ENCODE data around the gene MACROD2. TPM values are rescaled to one million over a fixed set of nuclear protein-coding genes. Genes with fewer than 3 reads are reported as not detected.

MACROD2 gene
- polyA plus RNA-seq, 4 donors = 1.00 to 4.8 (median 1.4) TPM

GRCh38 chr20:15576411-15576810 is 1581.1 kb downstream of the MACROD2 start:
- H3K9me3 ChIP-seq (ENCODE audit: control insufficient read depth in 2 of 2, insufficient read depth in 1 of 2, low read depth in 1 of 2, low read length in 1 of 2) = no peaks in the 10 kb centered on the region
- H3K36me3 ChIP-seq (ENCODE audit: control insufficient read depth in 3 of 3, insufficient read depth in 2 of 3, low read depth in 1 of 3, low read length in 3 of 3) = no peaks in the 10 kb centered on the region
- H3K4me1 ChIP-seq (ENCODE audit: control insufficient read depth in 3 of 3, insufficient read depth in 2 of 3, low read depth in 1 of 3, low read length in 2 of 3) = peaks cover 0 to 12% (median 0%) of the 10 kb centered on the region in 3 donors
- H3K27me3 ChIP-seq (ENCODE audit: control insufficient read depth in 3 of 3, insufficient read depth in 3 of 3, low read length in 3 of 3) = no peaks in the 10 kb centered on the region
- H3K27ac ChIP-seq (ENCODE audit: low read depth in 1 of 3, low read length in 2 of 3) = no peak overlapping the region
- H3K4me3 ChIP-seq (ENCODE audit: low read depth in 1 of 3, low read length in 3 of 3) = no peak overlapping the region
- FAIRE-seq = no peak
- no peak for DNase-seq

GRCh38 chr20:15578113-15578512 is 1582.8 kb downstream of the MACROD2 start:
- 22 to 55% (median 41%) methylated on average over 3 of the region's 3 CpGs for WGBS, 3 donors
- FAIRE-seq (no peak), DNase-seq (peak in 1 of 2 donors; percentile 21)
- peaks cover 0 to 2% of the 10 kb centered on the region in 2 donors for H3K9me3 ChIP-seq (ENCODE audit: control insufficient read depth in 2 of 2, insufficient read depth in 1 of 2, low read depth in 1 of 2, low read length in 1 of 2)
- H3K27me3 ChIP-seq (ENCODE audit: control insufficient read depth in 3 of 3, insufficient read depth in 3 of 3, low read length in 3 of 3) = no peaks in the 10 kb centered on the region
- H3K4me1 ChIP-seq (ENCODE audit: control insufficient read depth in 3 of 3, insufficient read depth in 2 of 3, low read depth in 1 of 3, low read length in 2 of 3) = peaks cover 0 to 12% (median 0%) of the 10 kb centered on the region in 3 donors
- H3K36me3 ChIP-seq (ENCODE audit: control insufficient read depth in 3 of 3, insufficient read depth in 2 of 3, low read depth in 1 of 3, low read length in 3 of 3) = no peaks in the 10 kb centered on the region
- no peak overlapping the region for H3K27ac ChIP-seq (ENCODE audit: low read depth in 1 of 3, low read length in 2 of 3)
- no peak overlapping the region for H3K4me3 ChIP-seq (ENCODE audit: low read depth in 1 of 3, low read length in 3 of 3)

GRCh38 chr20:15579688-15580087 is 1584.4 kb downstream of the MACROD2 start:
- peaks cover 0 to 12% (median 0%) of the 10 kb centered on the region in 3 donors for H3K4me1 ChIP-seq (ENCODE audit: control insufficient read depth in 3 of 3, insufficient read depth in 2 of 3, low read depth in 1 of 3, low read length in 2 of 3)

GRCh38 chr20:15582146-15582760 is 1586.9 kb downstream of the MACROD2 start:
- no peak overlapping the region for H3K27ac ChIP-seq (ENCODE audit: low read depth in 1 of 3, low read length in 2 of 3)
- WGBS, 3 donors = 56 to 61% (median 59%) methylated on average over 5 of the region's 5 CpGs
- FAIRE-seq (no peak), DNase-seq (no peak)
- peaks cover 0 to 12% (median 0%) of the 10 kb centered on the region in 3 donors for H3K4me1 ChIP-seq (ENCODE audit: control insufficient read depth in 3 of 3, insufficient read depth in 2 of 3, low read depth in 1 of 3, low read length in 2 of 3)
- no peak overlapping the region for H3K4me3 ChIP-seq (ENCODE audit: low read depth in 1 of 3, low read length in 3 of 3)
- H3K36me3 ChIP-seq (ENCODE audit: control insufficient read depth in 3 of 3, insufficient read depth in 2 of 3, low read depth in 1 of 3, low read length in 3 of 3) = no peaks in the 10 kb centered on the region
- H3K9me3 ChIP-seq (ENCODE audit: control insufficient read depth in 2 of 2, insufficient read depth in 1 of 2, low read depth in 1 of 2, low read length in 1 of 2) = peaks cover 0 to 5% of the 10 kb centered on the region in 2 donors
- H3K27me3 ChIP-seq (ENCODE audit: control insufficient read depth in 3 of 3, insufficient read depth in 3 of 3, low read length in 3 of 3) = no peaks in the 10 kb centered on the region

More at GRCh38 chr20:15579688-15580087, 1584.4 kb downstream of the MACROD2 start:
- WGBS, 3 donors = 50 to 76% (median 70%) methylated on average over 2 of the region's 2 CpGs
- H3K27ac ChIP-seq (ENCODE audit: low read depth in 1 of 3, low read length in 2 of 3) = no peak overlapping the region
- H3K4me3 ChIP-seq (ENCODE audit: low read depth in 1 of 3, low read length in 3 of 3) = no peak overlapping the region
- peaks cover 0 to 2% of the 10 kb centered on the region in 2 donors for H3K9me3 ChIP-seq (ENCODE audit: control insufficient read depth in 2 of 2, insufficient read depth in 1 of 2, low read depth in 1 of 2, low read length in 1 of 2)
- no peak for FAIRE-seq
- H3K36me3 ChIP-seq (ENCODE audit: control insufficient read depth in 3 of 3, insufficient read depth in 2 of 3, low read depth in 1 of 3, low read length in 3 of 3) = no peaks in the 10 kb centered on the region
- no peaks in the 10 kb centered on the region for H3K27me3 ChIP-seq (ENCODE audit: control insufficient read depth in 3 of 3, insufficient read depth in 3 of 3, low read length in 3 of 3)
- DNase-seq = no peak

GRCh38 chr20:15584507-15584906 is 1589.2 kb downstream of the MACROD2 start:
- Histone ChIP-seq H3K4me1 (ENCODE audit: control insufficient read depth in 3 of 3, insufficient read depth in 2 of 3, low read depth in 1 of 3, low read length in 2 of 3) (peaks cover 0 to 5% (median 0%) of the 10 kb centered on the region in 3 donors), H3K9me3 (ENCODE audit: control insufficient read depth in 2 of 2, insufficient read depth in 1 of 2, low read depth in 1 of 2, low read length in 1 of 2) (peaks cover 0 to 9% of the 10 kb centered on the region in 2 donors), H3K36me3 (ENCODE audit: control insufficient read depth in 3 of 3, insufficient read depth in 2 of 3, low read depth in 1 of 3, low read length in 3 of 3) (no peaks in the 10 kb centered on the region), H3K4me3 (ENCODE audit: low read depth in 1 of 3, low read length in 3 of 3) (no peak overlapping the region), H3K27me3 (ENCODE audit: control insufficient read depth in 3 of 3, insufficient read depth in 3 of 3, low read length in 3 of 3) (no peaks in the 10 kb centered on the region), H3K27ac (ENCODE audit: low read depth in 1 of 3, low read length in 2 of 3) (no peak overlapping the region)
- FAIRE-seq (no peak), DNase-seq (no peak)
- 80 to 91% (median 88%) methylated on average over 6 of the region's 6 CpGs for WGBS, 3 donors

- Histone ChIP-seq H3K4me1 (ENCODE audit: control insufficient read depth in 3 of 3, insufficient read depth in 2 of 3, low read depth in 1 of 3, low read length in 2 of 3) (peaks cover 0 to 10% (median 0%) of the 10 kb centered on the region in 3 donors), H3K27ac (ENCODE audit: low read depth in 1 of 3, low read length in 2 of 3) (no peak overlapping the region), H3K36me3 (ENCODE audit: control insufficient read depth in 3 of 3, insufficient read depth in 2 of 3, low read depth in 1 of 3, low read length in 3 of 3) (no peaks in the 10 kb centered on the region), H3K4me3 (ENCODE audit: low read depth in 1 of 3, low read length in 3 of 3) (no peak overlapping the region), H3K27me3 (ENCODE audit: control insufficient read depth in 3 of 3, insufficient read depth in 3 of 3, low read length in 3 of 3) (no peaks in the 10 kb centered on the region), H3K9me3 (ENCODE audit: control insufficient read depth in 2 of 2, insufficient read depth in 1 of 2, low read depth in 1 of 2, low read length in 1 of 2) (peaks cover 0 to 2% of the 10 kb centered on the region in 2 donors)
- FAIRE-seq (no peak), DNase-seq (no peak)
- WGBS, 3 donors = 82 to 87% (median 83%) methylated on average over 4 of the region's 4 CpGs
Observed at GRCh38 chr20:15593081-15593480, 1597.8 kb downstream of the MACROD2 start.

GRCh38 chr20:15594158-15594695 is 1598.9 kb downstream of the MACROD2 start:
- no peak for FAIRE-seq
- Histone ChIP-seq H3K4me3 (ENCODE audit: low read depth in 1 of 3, low read length in 3 of 3) (no peak overlapping the region), H3K27me3 (ENCODE audit: control insufficient read depth in 3 of 3, insufficient read depth in 3 of 3, low read length in 3 of 3) (no peaks in the 10 kb centered on the region), H3K9me3 (ENCODE audit: control insufficient read depth in 2 of 2, insufficient read depth in 1 of 2, low read depth in 1 of 2, low read length in 1 of 2) (no peaks in the 10 kb centered on the region), H3K36me3 (ENCODE audit: control insufficient read depth in 3 of 3, insufficient read depth in 2 of 3, low read depth in 1 of 3, low read length in 3 of 3) (no peaks in the 10 kb centered on the region), H3K27ac (ENCODE audit: low read depth in 1 of 3, low read length in 2 of 3) (no peak overlapping the region), H3K4me1 (ENCODE audit: control insufficient read depth in 3 of 3, insufficient read depth in 2 of 3, low read depth in 1 of 3, low read length in 2 of 3) (peaks cover 0 to 13% (median 0%) of the 10 kb centered on the region in 3 donors)
- WGBS, 3 donors = 16 to 61% (median 29%) methylated on average over 2 of the region's 2 CpGs
- peak; percentile 29 to 40 for DNase-seq

- FAIRE-seq (no peak), DNase-seq (peak in 1 of 2 donors; percentile 23)
- Histone ChIP-seq H3K4me1 (ENCODE audit: control insufficient read depth in 3 of 3, insufficient read depth in 2 of 3, low read depth in 1 of 3, low read length in 2 of 3) (peaks cover 0 to 20% (median 0%) of the 10 kb centered on the region in 3 donors), H3K36me3 (ENCODE audit: control insufficient read depth in 3 of 3, insufficient read depth in 2 of 3, low read depth in 1 of 3, low read length in 3 of 3) (no peaks in the 10 kb centered on the region), H3K27ac (ENCODE audit: low read depth in 1 of 3, low read length in 2 of 3) (peak overlapping the region in 1 of 3 donors; percentile 55), H3K4me3 (ENCODE audit: low read depth in 1 of 3, low read length in 3 of 3) (no peak overlapping the region), H3K9me3 (ENCODE audit: control insufficient read depth in 2 of 2, insufficient read depth in 1 of 2, low read depth in 1 of 2, low read length in 1 of 2) (no peaks in the 10 kb centered on the region), H3K27me3 (ENCODE audit: control insufficient read depth in 3 of 3, insufficient read depth in 3 of 3, low read length in 3 of 3) (no peaks in the 10 kb centered on the region)
- 76 to 81% (median 79%) methylated on average over 3 of the region's 3 CpGs for WGBS, 3 donors
Observed at GRCh38 chr20:15596220-15596890, 1601.0 kb downstream of the MACROD2 start.
